Fibroblast of mammary gland (primary cell): ENCODE results near the gene ACSS1.

ENCODE experiments used
- DNase-seq: peaks from one replicate; pipeline ENCODE4 v3.0.0-alpha.2; 2010; ENCODE audit warnings: low read depth
- H3K4me3 ChIP-seq: 2 replicates; pipeline ENCODE4 v1.5.1; 2011; ENCODE audit warnings: low read depth, mild to moderate bottlenecking, low read length, moderate library complexity; ENCODE audit not compliant: control insufficient read depth
- CTCF ChIP-seq: conservative IDR thresholded peaks from 2 replicates; pipeline ENCODE4 v1.5.1; 2011; ENCODE audit warnings: low read depth, low read length, inconsistent platforms; ENCODE audit not compliant: control insufficient read depth, insufficient read depth

Gene ACSS1

GRCh38 chr20:24994470-24995368 lies 63.2 kb downstream of the ACSS1 start:
- H3K4me3 ChIP-seq = peak overlapping the region; percentile 26
- peak; percentile 92 for TF ChIP-seq CTCF
- peak; percentile 72 for DNase-seq

- TF ChIP-seq CTCF = no peak
- DNase-seq = no peak
- H3K4me3 ChIP-seq = no peak overlapping the region
Observed at GRCh38 chr20:24994186-24994465, 63.8 kb downstream of the ACSS1 start.

GRCh38 chr20:24993337-24994185 lies 64.4 kb downstream of the ACSS1 start:
- TF ChIP-seq CTCF = peak; percentile 49
- peak overlapping the region; percentile 90 for H3K4me3 ChIP-seq
- peak; percentile 70 for DNase-seq

GRCh38 chr20:24992487-24993205 lies 65.3 kb downstream of the ACSS1 start, which contains the start of gene APMAP:
TSS of gene APMAP (minus strand) at chr20:24992751. CDS start at chr20:24992688, 63 bp downstream.
- H3K4me3 ChIP-seq = peak within 1 kb of the TSS; percentile 90
- TF ChIP-seq CTCF = no peak
- DNase-seq = peak; percentile 85

- no peak for TF ChIP-seq CTCF
- DNase-seq = no peak
Observed at GRCh38 chr20:24991897-24992486, 65.9 kb downstream of the ACSS1 start.

GRCh38 chr20:24990810-24991252 lies 67.1 kb downstream of the ACSS1 start:
- TF ChIP-seq CTCF = no peak
- H3K4me3 ChIP-seq = no peak overlapping the region
- DNase-seq = no peak

More at GRCh38 chr20:24991897-24992486, 65.9 kb downstream of the ACSS1 start:
- H3K4me3 ChIP-seq = peak overlapping the region; percentile 90
